SK-N-SH (cell line): ENCODE results near the gene ZNF865.

Experiments
- CTCF ChIP-seq: fragments of 200-600 bp; sonication (generic); IDR thresholded peaks from 2 replicates; pipeline ENCODE4 v1.6.1; 2017; ENCODE audit warnings: antibody characterized with exemption, mild to moderate bottlenecking, moderate library complexity
- FOXJ3 ChIP-seq: sonication (generic); formaldehyde crosslinking; IDR thresholded peaks from 2 replicates; pipeline ENCODE4 v1.5.1; 2020; ENCODE audit warnings: mild to moderate bottlenecking, missing genetic modification reagents
- ZBTB33 ChIP-seq: IDR thresholded peaks from 2 replicates; pipeline ENCODE4 v1.4.0; 2012; ENCODE audit warnings: low read depth, borderline replicate concordance

- TF ChIP-seq CTCF (no peak), FOXJ3 (CRISPR knock-in tag) (no peak), ZBTB33 (no peak)
Measured at GRCh38 chr19:55600662-55601028, 4.8 kb upstream of the ZNF865 start.
